PC-3 (cell line): ENCODE results near the gene ACSM5. TPM values are rescaled to one million over a fixed set of nuclear protein-coding genes. Genes with fewer than 3 reads are reported as not detected.
"Not testable (repeated sequence)": the region's sequence is repeated elsewhere in the genome, so short reads cannot be mapped to it uniquely, and the experiment has no call there.

ENCODE experiments used
- ATAC-seq: fragments of 200-7000 bp; cut with Tn5 transposase; 2 replicates; pipeline ENCODE4 v1.9.1; 2020; ENCODE audit warnings: mild to moderate bottlenecking, moderate library complexity
- BruUV-seq: library from RNA; stranded (reverse); fragments of 400-500 nt; replicated peaks from 2 replicates; lab custom pipeline; 2021; lab: Mats Ljungman, UMichigan
- CTCF ChIA-PET: fragments of 300-600 bp; sonication (Branson Sonifier 250); formaldehyde crosslinking; loops from one replicate; lab custom pipeline; 2022; ENCODE audit warnings: antibody characterized with exemption; lab: Charles Lee
- POLR2A ChIA-PET: fragments of 300-600 bp; sonication (Branson Sonifier 250); formaldehyde crosslinking; loops from one replicate; lab custom pipeline; 2022; ENCODE audit warnings: antibody characterized with exemption; ENCODE audit not compliant: unreplicated experiment; lab: Charles Lee
- DNase-seq: peaks from one replicate; pipeline ENCODE4 v3.0.0-alpha.2; 2015
- H2AFZ ChIP-seq: fragments of 300-600 bp; sonication (generic); 2 replicates; pipeline ENCODE4 v1.6.0; 2016; ENCODE audit warnings: antibody characterized with exemption, low read length
- H3F3A ChIP-seq: fragments of 300-600 bp; sonication (generic); one replicate; pipeline ENCODE4 v1.6.0; 2017; ENCODE audit warnings: antibody characterized with exemption, low read length, control low read depth, mild to moderate bottlenecking; ENCODE audit not compliant: unreplicated experiment
- H3K27ac ChIP-seq: fragments of 300-600 bp; sonication (generic); 2 replicates; pipeline ENCODE4 v1.5.1; 2016; ENCODE audit warnings: mild to moderate bottlenecking, low read length
- H3K27me3 ChIP-seq: fragments of 300-600 bp; sonication (generic); 2 replicates; pipeline ENCODE4 v1.6.1; 2016; ENCODE audit warnings: low read length, mixed read lengths
- H3K36me3 ChIP-seq: fragments of 300-600 bp; sonication (generic); 2 replicates; pipeline ENCODE4 v1.6.1; 2016; ENCODE audit warnings: low read depth, mixed run types, low read length, mixed read lengths
- H3K4me1 ChIP-seq: fragments of 300-600 bp; sonication (generic); 2 replicates; pipeline ENCODE4 v1.5.1; 2016; ENCODE audit warnings: low read length; ENCODE audit not compliant: insufficient read depth
- H3K4me2 ChIP-seq: fragments of 300-600 bp; sonication (generic); 2 replicates; pipeline ENCODE4 v1.6.0; 2016; ENCODE audit warnings: low read length
- H3K4me3 ChIP-seq: fragments of 300-600 bp; sonication (generic); 2 replicates; pipeline ENCODE4 v1.5.1; 2016; ENCODE audit warnings: mild to moderate bottlenecking, low read length, mixed read lengths
- H3K79me2 ChIP-seq: fragments of 300-600 bp; sonication (generic); 2 replicates; pipeline ENCODE4 v1.6.1; 2017; ENCODE audit warnings: low read length, mixed read lengths
- H3K9ac ChIP-seq: fragments of 300-600 bp; sonication (generic); 2 replicates; pipeline ENCODE4 v1.6.0; 2016; ENCODE audit warnings: mild to moderate bottlenecking, low read length
- H3K9me2 ChIP-seq: fragments of 300-600 bp; sonication (generic); replicated peaks from 2 replicates; pipeline ENCODE4 v1.6.1; 2016; ENCODE audit warnings: mixed run types, low read length, mixed read lengths
- H3K9me3 ChIP-seq: fragments of 300-600 bp; sonication (generic); 2 replicates; pipeline ENCODE4 v1.6.1; 2016; ENCODE audit warnings: low read length, mixed read lengths
- H4K20me1 ChIP-seq: fragments of 300-600 bp; sonication (generic); 2 replicates; pipeline ENCODE4 v1.6.1; 2016; ENCODE audit warnings: low read length, mixed read lengths
- EZH2 ChIP-seq: fragments of 300-600 bp; sonication (generic); IDR thresholded peaks from one replicate; pipeline ENCODE4 v1.6.1; 2017; ENCODE audit warnings: antibody characterized with exemption, mild to moderate bottlenecking, low read length; ENCODE audit not compliant: unreplicated experiment
- EZH2phosphoT487 ChIP-seq: fragments of 300-600 bp; sonication (generic); IDR thresholded peaks from 2 replicates; pipeline ENCODE4 v1.6.1; 2018; ENCODE audit warnings: mild to moderate bottlenecking, antibody characterized with exemption, low read length, borderline replicate concordance
- intact Hi-C: fragments of 100-400 bp; cut with micrococcal nuclease; formaldehyde crosslinking; loops from 2 replicates; pipeline ENCODE4 v1.9.0; 2023
- total RNA-seq: library from RNA; depleted of rRNA; stranded (reverse); fragments of >200 nt; gene quantifications from 2 replicates; pipeline ENCODE4 v1.2.3, GENCODE V29; 2014
- TF ChIP-seq, protein P1 (sequence below): fragments of 300-600 bp; sonication (generic); conservative IDR thresholded peaks from 2 replicates; pipeline ENCODE4 v1.5.1; 2017; ENCODE audit warnings: antibody characterized with exemption, low read depth, mild to moderate bottlenecking, low read length

ACSM5 gene
- total RNA-seq, 1 experiment from 2014 or later: not detected

DNA sequence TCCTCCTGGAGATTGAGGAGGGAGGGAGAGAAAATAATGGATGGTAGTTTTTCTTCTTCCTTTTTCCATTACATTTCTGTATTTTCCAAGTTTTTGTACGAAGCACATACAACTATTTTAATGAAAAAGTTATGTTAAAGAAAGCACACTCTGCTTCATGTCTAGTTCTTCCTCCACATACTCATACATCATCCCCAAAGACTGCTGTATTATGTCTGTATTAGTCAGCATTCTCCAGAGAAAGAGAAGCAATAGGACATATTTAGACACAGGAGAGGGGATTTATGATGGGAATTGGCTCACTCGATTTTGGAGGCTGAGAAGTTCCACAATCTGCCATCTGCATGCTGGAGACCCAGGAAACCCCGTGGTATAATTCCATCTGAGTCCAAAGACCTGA, 31.9 kb downstream of the ACSM5 start:
- no TSS peak for BruUV-seq
- H3K4me1 ChIP-seq: no peaks in the 10 kb centered on the region
- H3K4me2 ChIP-seq: no peak overlapping the region
- H3K9me2 ChIP-seq: no peaks in the 10 kb centered on the region
- ATAC-seq (no peak), DNase-seq (no peak)
- H3K4me3 ChIP-seq: no peak overlapping the region
- no peaks in the 10 kb centered on the region for H3K9me3 ChIP-seq
- H3K36me3 ChIP-seq: no peaks in the 10 kb centered on the region
- intact Hi-C loops: no loop called here
- H3K27me3 ChIP-seq: no peaks in the 10 kb centered on the region
- no peak overlapping the region for H3K27ac ChIP-seq
- no peak for TF ChIP-seq EZH2
- TF ChIP-seq, protein P1, sequence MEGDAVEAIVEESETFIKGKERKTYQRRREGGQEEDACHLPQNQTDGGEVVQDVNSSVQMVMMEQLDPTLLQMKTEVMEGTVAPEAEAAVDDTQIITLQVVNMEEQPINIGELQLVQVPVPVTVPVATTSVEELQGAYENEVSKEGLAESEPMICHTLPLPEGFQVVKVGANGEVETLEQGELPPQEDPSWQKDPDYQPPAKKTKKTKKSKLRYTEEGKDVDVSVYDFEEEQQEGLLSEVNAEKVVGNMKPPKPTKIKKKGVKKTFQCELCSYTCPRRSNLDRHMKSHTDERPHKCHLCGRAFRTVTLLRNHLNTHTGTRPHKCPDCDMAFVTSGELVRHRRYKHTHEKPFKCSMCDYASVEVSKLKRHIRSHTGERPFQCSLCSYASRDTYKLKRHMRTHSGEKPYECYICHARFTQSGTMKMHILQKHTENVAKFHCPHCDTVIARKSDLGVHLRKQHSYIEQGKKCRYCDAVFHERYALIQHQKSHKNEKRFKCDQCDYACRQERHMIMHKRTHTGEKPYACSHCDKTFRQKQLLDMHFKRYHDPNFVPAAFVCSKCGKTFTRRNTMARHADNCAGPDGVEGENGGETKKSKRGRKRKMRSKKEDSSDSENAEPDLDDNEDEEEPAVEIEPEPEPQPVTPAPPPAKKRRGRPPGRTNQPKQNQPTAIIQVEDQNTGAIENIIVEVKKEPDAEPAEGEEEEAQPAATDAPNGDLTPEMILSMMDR: no peak
- TF ChIP-seq EZH2phosphoT487: no peak
- no peaks in the 10 kb centered on the region for H3F3A ChIP-seq
- H4K20me1 ChIP-seq: no peaks in the 10 kb centered on the region
- no peaks in the 10 kb centered on the region for H3K79me2 ChIP-seq
- no peak overlapping the region for H2AFZ ChIP-seq
- ChIA-PET POLR2A (no interaction called here), CTCF (no interaction called here)
- H3K9ac ChIP-seq: no peak overlapping the region

DNA sequence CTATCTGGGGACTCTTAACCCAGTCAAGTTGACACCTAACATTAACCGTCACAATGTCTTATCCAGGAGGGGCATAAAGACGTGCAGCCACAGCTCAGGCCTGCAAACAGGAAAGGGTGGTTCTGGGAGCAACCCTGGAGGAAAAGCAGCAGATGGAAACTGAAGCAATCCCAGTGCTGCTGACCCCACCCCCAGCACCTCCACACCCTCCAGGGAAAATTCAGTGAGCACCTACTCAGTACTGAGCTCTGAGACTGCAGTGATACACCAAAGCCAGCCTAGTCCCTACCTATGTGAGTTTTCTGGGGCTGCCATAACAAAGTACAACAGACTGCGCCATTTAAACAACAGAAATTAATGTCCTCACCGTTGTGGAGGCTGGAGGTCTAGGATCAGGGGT, 32.5 kb downstream of the ACSM5 start:
- H3K9ac ChIP-seq, H3K9me3 ChIP-seq, H3K27ac ChIP-seq, H3K4me1 ChIP-seq, H3K36me3 ChIP-seq, H3K9me2 ChIP-seq, BruUV-seq, H3K79me2 ChIP-seq, CTCF ChIA-PET, H3K4me3 ChIP-seq, H3K4me2 ChIP-seq, H3K27me3 ChIP-seq, H3F3A ChIP-seq, intact Hi-C loops, DNase-seq, ATAC-seq, H2AFZ ChIP-seq, POLR2A ChIA-PET, H4K20me1 ChIP-seq: not testable (repeated sequence)

DNA sequence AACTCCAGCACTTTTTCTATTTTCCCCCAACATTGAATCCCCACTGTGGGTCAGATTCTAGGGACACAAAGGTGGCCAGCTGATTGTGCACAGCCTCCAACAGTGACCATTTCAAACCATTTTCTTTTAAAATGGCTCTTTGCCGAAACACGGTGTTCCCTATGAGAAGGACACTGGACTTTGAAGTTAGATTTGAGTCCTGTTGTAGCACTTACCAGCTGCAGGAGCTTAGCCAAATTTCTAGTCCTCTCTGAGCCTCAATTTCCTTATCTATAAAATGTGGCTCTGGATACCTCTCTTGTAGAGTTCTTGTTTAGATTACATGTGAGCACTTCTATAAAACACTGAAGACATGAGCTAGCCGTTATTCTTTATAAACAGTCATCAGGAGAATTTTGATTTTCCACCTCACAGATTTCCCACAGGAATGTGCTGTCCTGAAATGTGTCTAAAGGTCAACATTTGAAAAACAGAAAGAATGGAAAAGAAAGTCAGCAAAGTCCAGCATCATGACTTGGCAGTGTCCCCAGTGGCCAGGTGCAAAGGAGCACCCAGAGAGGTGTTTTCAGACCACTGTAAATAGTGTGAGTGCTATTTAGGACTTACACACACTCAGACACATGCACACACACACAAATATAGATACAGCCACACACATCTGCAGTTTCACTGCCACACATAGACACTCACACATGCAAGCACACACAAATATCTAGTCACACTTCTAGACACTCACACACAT, 37.5 kb downstream of the ACSM5 start:
- H3K9ac ChIP-seq, H2AFZ ChIP-seq, ATAC-seq, H3K4me1 ChIP-seq, intact Hi-C loops, H3K27me3 ChIP-seq, CTCF ChIA-PET, H3K9me3 ChIP-seq, DNase-seq, H3K4me2 ChIP-seq, H3K27ac ChIP-seq, H3K9me2 ChIP-seq, POLR2A ChIA-PET, H3F3A ChIP-seq, H3K79me2 ChIP-seq, H3K36me3 ChIP-seq, BruUV-seq, H4K20me1 ChIP-seq, H3K4me3 ChIP-seq: not testable (repeated sequence)

DNA sequence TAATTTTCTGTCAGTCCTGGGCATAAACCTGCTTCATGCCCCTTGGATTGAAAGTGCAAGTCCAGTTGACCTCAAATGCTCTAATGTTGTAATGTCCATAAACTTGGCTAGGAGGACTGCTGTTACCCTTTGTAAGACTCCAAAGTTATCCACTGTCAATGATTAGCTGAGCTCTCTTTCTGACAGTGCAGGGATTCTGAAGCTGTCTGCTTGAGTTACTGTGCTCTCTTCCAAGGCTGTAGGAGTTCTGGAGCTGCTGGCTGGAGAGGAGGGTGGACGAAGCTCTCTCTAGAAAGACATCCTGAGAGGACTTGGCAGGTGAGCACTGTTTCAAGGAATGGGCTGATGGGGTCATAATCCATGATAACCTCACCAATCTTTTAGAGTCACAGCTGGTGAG, 42.0 kb downstream of the ACSM5 start, which contains the start of gene ACSM2A:
TSS of gene ACSM2A (plus strand) at position 158 of the 400 bp plus-strand sequence. CDS start 8,594 bp downstream, outside the sequence.
- H3K36me3 ChIP-seq, POLR2A ChIA-PET, H3K4me2 ChIP-seq, H3K4me1 ChIP-seq, H3K4me3 ChIP-seq, CTCF ChIA-PET, H3K9me2 ChIP-seq, intact Hi-C loops, H3K9ac ChIP-seq, ATAC-seq, H4K20me1 ChIP-seq, H2AFZ ChIP-seq, BruUV-seq, H3K79me2 ChIP-seq, H3K27ac ChIP-seq, H3K9me3 ChIP-seq, H3F3A ChIP-seq, DNase-seq, H3K27me3 ChIP-seq: not testable (repeated sequence)

DNA sequence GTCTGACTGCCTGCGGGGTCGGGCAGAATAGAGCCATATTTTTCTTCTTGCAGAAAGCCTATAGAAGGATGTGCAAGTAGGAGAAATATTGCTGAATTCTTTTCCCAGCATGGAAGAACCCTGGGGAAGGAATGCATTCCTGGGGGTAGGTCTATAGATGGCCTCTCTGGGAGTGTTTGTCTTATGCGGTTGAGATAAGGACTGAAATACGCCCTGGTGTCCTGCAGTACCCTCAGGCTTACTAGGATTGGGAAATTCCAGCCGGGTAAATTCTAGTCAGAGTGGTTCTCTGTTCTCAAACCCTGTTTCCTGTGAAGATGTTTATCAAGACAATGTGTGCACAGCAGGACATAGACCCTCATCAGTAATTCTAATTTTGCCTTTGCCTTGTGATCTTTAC, 44.3 kb downstream of the ACSM5 start:
- H4K20me1 ChIP-seq, H3K9me2 ChIP-seq, intact Hi-C loops, H3K4me3 ChIP-seq, ATAC-seq, H3K4me1 ChIP-seq, H3K4me2 ChIP-seq, DNase-seq, CTCF ChIA-PET, H3K36me3 ChIP-seq, H3F3A ChIP-seq, H3K27ac ChIP-seq, H3K27me3 ChIP-seq, H3K9ac ChIP-seq, H2AFZ ChIP-seq, H3K9me3 ChIP-seq, POLR2A ChIA-PET, H3K79me2 ChIP-seq, BruUV-seq: not testable (repeated sequence)

DNA sequence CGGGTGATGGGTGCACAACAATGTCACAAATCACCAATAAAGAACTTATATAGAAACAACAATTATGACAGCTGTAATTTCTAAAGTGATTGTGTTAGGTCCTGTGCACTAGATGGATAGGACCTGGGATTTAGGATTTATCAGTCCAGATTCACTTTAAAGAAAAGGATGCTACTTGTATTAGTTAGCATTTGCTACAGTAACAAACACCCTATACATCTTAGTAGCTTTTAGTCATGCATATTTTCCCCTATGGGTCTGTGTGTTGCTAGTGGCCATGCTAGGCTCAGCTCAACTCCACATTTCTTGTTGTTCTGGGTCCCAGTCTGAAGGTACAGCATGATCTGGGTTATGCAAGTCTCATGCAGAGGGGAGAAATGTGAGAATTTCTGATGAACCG, 49.9 kb downstream of the ACSM5 start:
- intact Hi-C loops, H3F3A ChIP-seq, DNase-seq, H4K20me1 ChIP-seq, BruUV-seq, CTCF ChIA-PET, H3K79me2 ChIP-seq, H3K27ac ChIP-seq, H3K4me1 ChIP-seq, H3K36me3 ChIP-seq, ATAC-seq, H3K27me3 ChIP-seq, H3K9me3 ChIP-seq, H3K4me2 ChIP-seq, H3K9me2 ChIP-seq, H2AFZ ChIP-seq, H3K9ac ChIP-seq, POLR2A ChIA-PET, H3K4me3 ChIP-seq: not testable (repeated sequence)
